GM20431 (cell line): ENCODE measurements around the gene ENOX1.

ENCODE experiments used
- in situ Hi-C: fragments of 300-500 bp; cut with MseI, MboI; formaldehyde crosslinking; loops from one replicate; pipeline ENCODE4 v1.15.0; 2020; ENCODE audit warnings: low sequenced_read_pairs; ENCODE audit not compliant: unreplicated experiment

Gene ENOX1

DNA sequence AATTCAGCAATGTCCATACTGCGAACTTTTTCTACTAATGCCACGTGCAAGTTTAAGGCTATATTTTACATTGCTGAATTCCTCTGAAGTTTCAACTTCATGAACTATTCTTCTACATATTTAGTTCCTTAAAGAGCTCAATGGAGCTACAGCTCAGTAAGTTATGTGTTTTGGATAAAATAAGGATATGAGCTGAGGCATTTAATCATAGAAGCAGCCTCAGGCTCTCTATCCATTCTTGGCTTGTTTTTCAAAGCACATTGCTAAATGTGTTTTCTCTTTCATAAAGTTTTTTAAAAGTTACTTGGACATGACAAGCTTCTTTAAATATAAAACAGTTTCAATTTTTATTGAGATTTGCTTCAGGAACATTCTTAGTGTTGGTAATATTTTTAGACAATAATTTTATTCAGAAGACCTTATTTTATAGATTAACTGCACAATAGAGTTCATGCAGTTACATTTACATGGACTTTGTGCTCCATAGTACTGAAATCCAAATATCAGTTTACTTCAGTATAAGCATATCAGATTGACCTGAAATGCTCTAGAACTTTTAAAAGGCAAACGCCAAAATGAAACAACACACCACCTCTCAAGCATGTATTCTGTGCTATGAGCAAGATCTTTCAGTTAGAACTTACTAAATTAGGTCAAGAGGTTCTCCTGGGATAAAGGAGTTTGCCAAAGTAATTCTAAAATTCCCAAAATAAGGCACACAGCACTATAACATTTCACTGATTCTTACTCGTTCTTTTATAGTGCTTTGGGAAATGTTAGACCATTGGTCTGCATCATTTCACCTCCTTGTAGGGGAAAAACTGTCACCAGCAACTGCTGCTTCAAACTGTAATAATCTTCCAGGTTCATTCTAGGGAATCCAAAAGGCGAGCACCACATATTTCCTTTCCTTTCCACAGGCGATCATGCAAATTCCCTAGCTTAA, 275.5 kb downstream of the ENOX1 start:
- in situ Hi-C loops, result no loop called here

DNA sequence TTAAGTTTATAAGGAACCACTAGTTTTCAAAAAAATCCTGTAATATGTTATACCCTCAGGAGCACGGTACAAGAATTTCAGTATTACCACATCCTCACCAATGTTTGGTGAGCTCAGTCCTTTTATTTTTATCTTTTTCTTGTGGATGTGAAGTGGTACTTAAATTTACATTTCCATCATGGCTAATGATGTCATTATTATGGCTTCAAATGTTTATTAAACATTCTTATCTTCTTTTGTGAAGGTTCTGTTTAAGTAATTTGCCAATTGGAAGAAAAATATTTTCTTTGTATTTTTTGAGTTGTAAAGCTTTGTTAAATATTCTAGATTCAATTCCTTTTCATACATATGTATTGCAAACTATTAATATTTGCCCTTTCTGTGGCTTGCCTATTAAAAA, 291.0 kb downstream of the ENOX1 start:
- in situ Hi-C loops, result no loop called here

DNA sequence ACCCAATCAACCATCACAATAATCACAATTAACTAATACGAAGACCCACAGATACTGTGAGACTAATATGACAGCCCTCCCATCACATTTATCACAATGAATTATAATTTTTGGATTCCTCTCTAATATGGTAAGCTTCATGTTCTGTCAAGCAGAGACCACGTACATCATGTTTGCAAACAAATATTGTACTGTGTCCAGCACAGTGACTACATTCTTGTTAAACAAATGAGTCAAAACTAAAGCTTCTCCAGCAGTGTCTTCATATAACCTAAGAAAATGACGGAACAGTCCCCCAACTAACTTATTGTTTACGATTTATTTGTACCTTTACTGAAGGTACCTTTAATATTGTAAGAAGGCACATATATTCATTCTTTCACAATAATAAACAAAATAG, 292.6 kb downstream of the ENOX1 start:
- in situ Hi-C loops, result no loop called here

DNA sequence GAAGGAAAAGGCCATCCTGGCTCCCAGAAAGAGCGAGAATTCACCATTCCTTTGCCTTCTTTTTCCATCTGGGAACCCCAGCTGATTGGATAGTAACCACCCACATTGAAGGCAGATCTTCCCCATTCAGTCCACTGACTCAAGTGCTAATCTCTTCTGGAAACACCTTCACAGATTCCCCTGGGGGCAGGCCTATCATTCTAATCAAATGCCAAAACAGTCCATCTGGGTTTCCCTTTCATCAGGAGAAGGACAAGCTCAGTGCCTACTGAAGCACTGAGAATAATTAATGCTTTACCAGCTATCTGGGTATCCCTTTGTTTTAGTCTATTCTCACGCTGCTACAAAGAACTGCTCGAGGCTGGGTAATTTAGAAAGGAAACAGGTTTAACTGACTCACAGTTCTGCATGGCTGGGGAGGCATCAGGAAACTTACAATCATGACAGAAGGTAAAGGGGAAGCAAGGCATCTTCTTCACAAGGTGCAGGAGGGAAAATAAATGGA, 293.2 kb downstream of the ENOX1 start:
- in situ Hi-C loops, result no loop called here

DNA sequence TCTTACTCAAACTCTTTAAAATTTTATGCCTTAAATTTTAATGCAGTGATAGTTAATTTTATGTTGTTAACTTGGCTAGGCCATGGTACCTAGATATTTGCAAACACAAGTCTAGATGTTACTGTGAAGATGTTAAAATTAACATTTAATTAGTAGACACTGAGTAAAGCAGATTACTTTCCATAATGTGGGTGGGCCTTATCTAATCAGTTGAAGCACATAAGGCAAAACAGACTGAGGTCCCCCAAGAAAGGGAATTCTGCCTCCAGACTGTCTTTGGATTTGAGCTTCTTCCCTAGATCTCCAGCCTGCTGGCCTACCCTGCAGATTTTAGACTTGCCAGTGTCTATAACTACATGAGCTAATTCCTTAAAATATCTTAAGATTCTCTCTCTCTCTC, 294.0 kb downstream of the ENOX1 start:
- in situ Hi-C loops, result no loop called here

DNA sequence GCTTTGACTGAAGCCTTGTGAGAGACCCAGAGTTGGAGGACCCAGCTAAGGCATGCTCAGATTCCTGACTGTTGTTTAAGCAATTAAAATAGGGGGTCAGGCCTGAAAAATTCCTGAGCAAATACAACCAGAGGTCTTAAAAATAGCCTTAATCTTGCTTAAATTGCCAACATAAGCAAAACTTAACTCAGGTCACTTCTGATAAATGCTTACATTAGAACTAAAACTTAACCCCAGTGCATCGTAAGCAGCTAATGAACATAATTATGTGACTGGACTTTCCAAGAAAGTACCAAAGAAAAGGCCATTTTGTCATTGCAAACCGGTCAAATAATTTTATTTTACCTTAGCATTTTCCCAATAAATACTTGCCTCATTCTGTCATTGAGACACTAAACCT, 294.5 kb downstream of the ENOX1 start:
- in situ Hi-C loops, result no loop called here

DNA sequence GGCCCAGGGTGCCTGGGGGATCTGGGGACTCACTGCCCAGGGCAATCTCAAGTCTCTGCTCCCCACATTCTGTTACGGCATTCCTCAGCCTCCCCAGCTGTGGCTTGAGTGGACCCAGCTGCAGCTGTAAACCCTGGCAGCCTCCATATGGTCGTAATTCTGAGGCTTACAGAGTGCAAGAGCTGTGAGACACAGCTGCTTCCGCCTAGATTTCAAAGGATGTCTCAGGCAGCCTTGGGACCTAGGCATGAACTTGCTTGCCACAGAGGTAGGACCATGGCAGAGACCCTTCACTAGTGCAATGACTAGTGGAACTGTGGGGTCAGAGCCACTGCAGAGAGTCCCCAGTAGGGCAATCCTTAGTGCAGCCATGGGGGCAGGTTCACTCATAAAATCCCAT, 297.5 kb downstream of the ENOX1 start:
- in situ Hi-C loops, result no loop called here

DNA sequence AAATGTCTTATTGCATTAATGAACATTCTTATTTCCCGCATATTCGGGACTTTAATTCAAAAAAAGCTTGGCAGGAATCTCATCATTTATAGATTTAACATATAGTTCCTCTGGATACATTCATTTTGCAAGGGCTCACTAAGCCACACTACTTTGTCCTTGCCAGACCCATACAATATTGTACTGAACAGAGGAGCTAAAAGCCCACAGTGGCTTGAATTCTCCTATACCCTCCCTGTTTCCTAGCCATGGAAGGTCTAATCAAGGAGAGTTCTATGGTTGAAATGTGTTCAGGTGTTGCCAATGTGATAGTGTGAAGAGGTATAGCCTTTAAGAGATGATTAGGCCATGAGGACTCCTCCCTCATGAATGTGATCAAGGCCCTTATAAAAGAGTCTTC, 298.9 kb downstream of the ENOX1 start:
- in situ Hi-C loops, result no loop called here

DNA sequence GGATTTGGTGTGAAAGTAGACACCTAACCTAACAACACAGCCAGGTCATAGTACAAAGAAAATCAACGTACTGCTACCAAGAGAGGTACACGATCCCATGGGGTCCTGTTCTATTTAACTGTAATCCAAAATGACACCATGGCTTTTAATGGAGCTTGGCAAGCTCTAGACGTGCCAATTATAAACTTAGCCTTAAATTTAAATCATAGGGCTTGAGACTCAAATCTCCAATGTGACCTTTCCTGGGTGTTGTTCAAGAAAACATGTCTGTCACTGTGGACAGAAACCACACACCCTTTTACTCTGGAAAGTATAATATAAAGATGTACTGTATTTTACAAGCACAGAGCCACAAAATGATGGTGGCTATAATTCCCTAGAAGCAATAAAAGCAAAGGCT, 299.3 kb downstream of the ENOX1 start:
- in situ Hi-C loops, result no loop called here

DNA sequence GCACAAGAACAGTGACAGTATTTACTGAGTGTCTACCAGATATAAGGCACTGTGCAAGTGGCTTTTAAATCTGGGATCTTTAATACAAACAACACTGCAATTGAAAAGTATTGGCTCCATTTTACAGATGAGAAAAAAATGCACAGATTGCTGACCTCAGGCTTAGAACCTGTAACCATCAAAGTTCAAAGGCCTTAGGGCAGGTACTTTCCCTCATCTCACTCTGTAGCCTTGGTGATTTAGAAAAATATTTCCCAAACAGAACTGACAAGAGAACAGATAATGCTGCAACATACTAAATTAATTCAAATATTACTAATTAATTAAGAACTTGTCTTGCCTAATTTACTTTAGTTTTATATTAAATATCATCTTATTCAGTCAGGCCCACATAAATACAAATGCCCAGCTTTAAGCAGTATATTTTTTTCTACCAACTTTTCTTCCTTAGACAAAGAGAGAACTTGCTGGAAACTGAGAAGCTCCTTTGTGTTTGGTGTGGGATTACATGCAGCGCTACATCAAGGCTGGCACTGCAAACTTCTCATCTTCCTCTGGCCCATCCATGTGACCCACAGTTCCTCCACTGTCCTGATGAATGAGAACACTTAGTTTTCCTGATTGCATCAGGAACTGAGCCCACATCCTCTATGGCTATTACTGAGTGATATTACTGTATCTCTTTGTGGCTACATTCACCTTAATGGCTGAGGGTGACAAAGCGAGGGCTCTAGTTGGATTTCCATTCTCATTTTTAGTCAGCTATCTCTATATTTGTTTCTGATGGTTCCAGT, 302.1 kb downstream of the ENOX1 start:
- in situ Hi-C loops, result no loop called here

DNA sequence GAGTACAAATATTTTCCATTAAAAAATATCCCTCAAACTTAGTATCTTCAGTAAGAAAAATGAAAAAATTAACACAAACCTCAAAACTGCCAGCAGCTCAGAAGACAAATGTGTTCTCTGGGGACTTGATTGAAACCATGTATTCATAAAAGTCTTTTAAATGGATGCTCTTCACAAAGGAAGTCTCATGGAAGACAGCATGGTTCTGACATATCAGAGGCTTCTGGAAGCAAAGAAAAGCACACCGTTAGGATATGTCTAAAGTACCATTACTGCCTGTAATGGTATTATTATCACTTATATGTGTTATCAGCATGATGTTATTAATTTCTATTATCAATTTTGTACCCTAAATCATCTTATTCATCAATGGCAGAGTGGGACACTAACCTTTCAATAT, 302.8 kb downstream of the ENOX1 start:
- in situ Hi-C loops, result no loop called here

DNA sequence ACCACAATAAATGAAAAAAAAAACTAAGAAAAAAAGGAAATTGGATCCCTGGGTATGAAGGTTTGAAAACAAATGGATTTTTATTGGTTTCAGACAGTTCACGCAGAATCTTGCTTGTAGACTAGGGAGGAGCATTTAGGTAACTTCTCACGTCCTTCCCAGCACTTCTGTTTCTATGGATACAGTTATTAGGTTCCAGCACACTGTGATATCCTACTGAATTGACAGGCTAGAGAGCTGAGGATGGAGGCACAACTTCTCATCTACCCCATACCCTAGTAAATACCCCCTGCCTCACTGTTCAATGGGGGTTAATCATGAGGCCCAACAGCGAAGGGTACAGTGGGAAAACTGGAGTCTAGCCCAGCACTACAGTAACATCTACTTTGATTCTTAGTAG, 304.1 kb downstream of the ENOX1 start:
- in situ Hi-C loops, result no loop called here

DNA sequence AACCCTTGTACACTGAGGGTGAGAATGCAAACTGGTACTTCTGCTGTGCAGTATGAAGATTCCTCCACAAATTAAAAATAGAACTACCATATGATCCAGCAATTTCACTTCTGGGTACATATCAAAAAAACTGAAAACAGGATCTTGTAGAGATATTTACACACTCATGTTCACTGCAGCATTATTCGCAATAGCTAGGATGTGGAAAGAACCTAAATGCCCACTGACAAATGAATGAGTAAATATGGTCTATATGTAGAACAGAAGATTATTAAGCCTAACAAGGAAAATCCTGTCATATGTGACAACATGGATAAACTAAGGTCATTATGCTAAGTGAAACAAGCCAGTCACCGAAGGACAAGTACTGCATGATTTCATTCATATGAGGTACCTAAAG, 304.7 kb downstream of the ENOX1 start:
- in situ Hi-C loops, result no loop called here

DNA sequence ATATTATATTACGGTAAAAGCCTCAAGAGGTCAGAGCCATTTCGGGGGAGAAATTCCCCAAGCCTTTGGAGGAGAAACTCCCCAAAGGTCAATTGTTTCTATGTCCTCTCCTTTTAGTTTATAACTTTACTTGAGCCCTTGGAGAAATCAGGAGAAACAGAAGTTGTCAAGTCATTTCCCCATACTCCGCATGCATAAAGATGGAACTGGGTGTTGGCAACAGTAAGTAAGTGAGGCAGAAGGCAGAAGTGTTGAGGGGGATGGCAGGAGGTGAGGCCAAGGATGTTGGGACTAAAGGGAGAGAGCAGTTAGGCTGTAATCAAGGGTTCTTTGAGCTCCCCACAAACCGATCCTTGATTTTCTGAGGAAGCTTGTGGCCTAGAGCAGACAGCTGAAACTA, 307.9 kb downstream of the ENOX1 start:
- in situ Hi-C loops, result no loop called here

DNA sequence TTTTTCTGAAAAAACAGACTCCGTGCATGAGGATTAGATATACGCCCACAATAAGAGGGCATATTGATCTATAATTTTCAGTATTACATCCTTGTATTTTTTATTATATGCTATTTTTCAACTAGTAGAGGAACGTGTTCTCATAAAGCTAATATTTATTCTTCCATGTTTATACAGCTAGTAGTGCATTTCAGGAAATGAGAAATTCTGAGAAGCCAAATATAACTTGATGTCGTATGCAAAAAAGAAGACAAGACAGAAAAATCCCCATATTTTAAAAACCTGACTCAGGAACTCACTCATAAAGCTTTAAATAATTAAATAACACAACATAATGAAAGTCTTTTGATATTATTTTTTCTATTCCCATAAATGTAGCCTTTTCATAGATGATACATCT, 308.6 kb downstream of the ENOX1 start:
- in situ Hi-C loops, result no loop called here

DNA sequence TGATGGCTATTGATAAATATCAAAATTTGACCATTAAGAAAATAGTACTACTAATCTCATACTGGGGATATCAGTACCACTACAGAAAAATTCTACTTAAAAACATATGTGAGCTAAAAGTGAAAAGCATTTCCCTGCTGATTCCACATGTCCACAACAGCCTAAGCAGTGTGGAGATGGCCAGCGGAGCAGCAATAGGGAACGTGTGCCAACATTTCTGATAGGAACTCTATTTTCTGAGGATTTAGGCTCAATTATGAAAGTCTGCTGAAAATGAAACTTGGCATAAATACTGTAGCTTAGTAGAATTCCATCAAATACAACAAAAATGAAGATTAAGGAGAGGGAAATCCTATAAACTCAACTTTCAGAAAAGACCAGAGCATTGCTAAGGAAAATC, 311.6 kb downstream of the ENOX1 start:
- in situ Hi-C loops, result no loop called here

DNA sequence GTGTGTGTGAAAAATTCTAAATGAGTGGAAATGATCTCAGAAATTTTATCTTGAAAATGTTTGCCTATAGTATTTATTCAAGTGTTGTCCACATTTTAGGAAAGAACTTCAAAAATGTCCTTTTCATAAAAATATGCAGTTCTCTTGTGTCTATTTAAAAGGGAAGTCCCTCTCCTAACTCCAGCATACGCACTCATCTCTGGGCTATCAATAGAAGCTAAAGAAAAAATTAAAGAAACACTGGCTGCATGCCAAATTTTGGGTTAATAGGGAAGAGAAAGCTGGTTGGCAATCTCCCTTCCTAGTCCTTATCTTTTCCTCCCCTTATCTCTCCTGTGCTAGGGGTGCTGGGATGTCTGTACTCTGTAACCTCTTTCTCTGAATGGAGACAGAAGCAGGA, 313.3 kb downstream of the ENOX1 start:
- in situ Hi-C loops, result no loop called here

DNA sequence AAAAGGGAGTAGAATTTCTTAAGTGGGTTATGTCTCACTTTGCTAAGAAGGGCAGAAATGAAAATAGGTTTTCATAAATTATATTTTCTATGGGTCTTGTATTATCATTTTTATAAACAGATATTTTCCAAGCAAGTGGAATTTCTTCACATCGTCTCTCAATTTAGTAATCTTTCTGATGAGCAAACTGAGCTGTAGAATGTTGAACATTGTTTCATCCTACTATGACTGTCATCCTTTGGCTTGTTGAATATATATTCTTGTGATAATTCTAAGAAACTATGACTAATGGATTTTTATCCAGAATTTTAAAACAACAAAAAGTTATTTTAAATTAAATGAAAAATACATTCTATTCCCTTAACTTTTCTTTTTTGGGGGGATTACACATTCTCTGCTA, 313.8 kb downstream of the ENOX1 start:
- in situ Hi-C loops, result no loop called here

DNA sequence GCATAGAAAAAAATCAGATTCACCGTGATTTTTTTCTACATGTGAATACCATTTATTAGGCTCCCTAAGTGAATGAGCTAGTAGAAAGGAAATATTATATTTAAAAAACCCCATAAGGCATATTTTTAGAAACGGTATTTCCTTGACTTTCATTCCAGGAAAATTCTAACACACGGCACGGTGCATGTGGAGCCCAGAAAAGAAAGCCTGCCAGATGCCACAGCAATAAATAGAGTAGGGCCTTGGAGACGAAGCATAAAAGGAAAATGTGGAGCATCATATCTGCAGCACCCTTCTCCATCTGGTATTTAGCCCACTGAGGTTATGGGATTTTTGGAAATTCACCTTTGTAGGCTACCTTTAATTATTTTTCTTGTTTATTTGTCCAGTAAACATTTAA, 314.4 kb downstream of the ENOX1 start:
- in situ Hi-C loops, result no loop called here

DNA sequence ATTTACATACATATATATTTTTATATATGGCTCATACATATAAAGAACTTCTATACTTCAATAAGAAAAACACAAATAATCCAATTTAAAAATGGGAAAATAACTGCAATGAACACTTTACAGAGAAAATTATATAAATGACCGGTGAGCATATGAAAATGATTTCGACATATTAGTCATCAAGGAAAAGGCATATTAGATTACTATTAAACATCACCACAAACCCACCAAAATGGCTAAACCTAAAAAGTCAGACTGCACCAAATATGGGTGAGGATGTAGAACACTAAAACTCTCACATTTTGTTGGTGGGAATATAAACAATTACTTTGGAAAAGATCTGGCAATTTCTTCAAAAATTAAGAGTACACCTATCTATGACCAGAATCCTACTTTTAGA, 316.2 kb downstream of the ENOX1 start:
- in situ Hi-C loops, result no loop called here

DNA sequence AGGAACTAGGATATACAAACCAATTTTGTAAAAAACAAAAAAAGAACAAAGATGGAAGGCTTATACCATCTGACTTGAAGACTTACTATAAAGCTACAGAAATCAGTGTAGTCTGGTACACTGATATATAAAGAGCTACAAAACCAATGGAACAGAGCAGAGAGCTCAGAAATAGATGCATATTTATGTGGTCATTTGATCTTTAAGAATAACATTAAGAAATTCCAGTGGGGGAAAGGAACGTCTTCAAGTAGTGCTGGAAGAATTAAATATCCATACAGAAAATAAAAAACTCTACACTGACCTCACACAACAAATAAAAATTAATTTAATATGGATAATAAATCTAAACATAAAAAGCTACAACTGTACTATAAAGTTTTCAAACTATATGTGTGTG, 317.0 kb downstream of the ENOX1 start:
- in situ Hi-C loops, result no loop called here
